Stimulated activated CD8-positive, alpha-beta memory T cell treated with anti-CD3 and anti-CD28 coated beads, Interleukin-15, amount 100 ng/mL, for 48 hours (primary cell): ENCODE data around the gene SUCLG2.
A peak's percentile ranks its signal among the peaks of the same experiment; 100 is the strongest.

ENCODE experiments used
- DNase-seq, 2 donors: peaks; one replicate each; pipeline ENCODE4 v3.0.0-alpha.2; 2020; ENCODE audit warnings: low read depth in 2 of 2

The SUCLG2 gene, protein sequence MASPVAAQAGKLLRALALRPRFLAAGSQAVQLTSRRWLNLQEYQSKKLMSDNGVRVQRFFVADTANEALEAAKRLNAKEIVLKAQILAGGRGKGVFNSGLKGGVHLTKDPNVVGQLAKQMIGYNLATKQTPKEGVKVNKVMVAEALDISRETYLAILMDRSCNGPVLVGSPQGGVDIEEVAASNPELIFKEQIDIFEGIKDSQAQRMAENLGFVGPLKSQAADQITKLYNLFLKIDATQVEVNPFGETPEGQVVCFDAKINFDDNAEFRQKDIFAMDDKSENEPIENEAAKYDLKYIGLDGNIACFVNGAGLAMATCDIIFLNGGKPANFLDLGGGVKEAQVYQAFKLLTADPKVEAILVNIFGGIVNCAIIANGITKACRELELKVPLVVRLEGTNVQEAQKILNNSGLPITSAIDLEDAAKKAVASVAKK

DNA sequence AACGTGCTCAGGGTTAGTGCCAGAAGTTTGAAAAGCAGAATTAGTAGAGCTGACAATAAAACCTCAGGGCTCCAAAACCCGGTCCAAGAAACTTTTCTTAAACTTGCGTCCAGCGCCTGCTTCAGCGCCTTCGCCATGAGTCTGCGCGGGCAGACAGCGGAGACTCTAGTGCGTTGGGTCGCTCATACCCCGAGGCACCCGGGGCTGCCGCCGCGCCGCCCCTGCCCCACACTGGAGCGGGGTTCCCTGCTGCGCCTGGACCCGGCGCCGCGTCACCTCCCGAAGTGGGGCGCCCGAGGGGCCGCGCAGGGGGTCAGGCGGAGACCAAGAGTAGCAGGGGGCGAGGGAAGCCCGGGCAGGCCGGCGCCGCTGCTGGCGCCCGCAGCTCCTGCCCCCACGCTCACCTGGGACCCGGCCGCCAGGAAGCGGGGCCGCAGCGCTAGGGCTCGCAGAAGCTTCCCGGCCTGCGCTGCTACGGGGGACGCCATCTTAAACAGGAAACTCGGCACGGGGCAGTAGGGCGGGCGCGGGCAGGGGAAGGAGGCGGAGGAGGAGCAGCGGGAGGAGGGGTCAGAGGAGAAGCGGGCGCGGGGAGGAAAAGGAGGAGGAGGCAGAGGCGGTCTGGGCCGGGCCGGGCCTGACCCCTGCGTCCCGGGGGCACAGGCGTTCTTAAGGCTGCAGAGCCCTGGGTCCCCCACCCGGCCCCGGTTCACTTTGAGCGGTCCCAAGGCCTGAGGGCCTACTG, at the start of gene SUCLG2:
Gene SUCLG2, minus strand, starts transcription at position 514 of the 745 bp plus-strand sequence. Its CDS starts 26 bp downstream, at position 488.
- DNase-seq: peak; percentile 68 to 69

GRCh38 chr3:67700596-67700995, 46.2 kb upstream of the SUCLG2 start:
- DNase-seq: no peak

DNA sequence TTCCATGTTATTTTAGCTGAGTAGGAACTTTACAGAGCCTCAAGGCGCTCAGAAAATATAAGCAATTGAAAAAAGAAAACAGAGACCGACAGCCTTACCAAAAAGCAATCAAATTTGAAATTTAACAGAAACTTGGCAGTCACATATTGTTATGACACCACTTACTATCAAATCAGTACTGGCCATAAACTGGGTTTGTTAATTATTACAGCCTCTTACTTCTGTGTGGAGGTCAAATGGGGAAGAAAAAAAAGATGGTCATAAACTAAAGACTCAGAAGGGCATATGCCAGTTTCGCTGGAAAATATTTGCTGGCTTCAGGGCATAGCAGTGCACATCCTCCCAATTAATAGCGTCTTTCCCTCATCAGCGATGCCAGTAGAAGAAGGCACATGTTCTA, 45.5 kb upstream of the SUCLG2 start:
- DNase-seq: no peak

DNA sequence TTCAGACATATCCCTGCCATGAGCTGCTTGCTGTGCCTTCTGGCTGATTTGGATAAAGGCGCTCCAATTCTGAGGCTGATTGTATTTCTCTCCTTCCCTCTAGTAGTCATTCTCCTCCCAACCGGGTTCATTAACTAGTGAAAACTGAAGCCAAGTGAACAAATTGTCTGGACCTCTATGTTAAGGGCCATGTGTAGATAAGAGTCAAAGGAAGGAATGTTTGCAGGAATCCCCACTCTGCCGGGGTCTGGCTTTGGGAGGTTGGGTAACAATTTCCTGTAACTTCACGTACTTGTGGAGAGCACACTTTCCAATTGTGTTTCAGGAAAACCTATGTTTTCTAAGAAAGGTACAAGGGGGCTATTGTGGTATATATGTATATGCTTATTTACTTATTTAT, 38.2 kb upstream of the SUCLG2 start:
- no peak for DNase-seq

GRCh38 chr3:67691926-67692325, 37.5 kb upstream of the SUCLG2 start:
- DNase-seq: no peak

- DNase-seq: no peak
Measured at GRCh38 chr3:67691207-67691606, 36.8 kb upstream of the SUCLG2 start.

DNA sequence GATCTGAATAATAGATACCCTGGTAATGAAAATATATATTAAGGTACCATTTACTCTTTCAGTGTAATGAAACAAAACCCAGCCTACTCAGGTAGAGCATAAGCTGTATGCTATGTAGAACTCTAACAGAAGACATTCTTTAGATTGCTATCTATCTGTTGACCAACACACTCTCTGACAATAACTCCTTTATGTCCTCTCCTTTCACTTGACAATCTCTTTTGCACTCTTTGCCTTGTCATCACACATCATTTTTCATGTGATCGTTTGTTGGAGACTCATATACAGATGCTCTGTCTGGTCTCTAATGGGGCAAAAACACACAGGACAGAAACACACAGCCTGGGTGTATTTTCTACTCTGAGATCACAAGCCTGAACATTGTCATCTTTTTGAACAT, 35.4 kb upstream of the SUCLG2 start:
- DNase-seq: no peak

- no peak for DNase-seq
Measured at GRCh38 chr3:67688231-67688630, 33.8 kb upstream of the SUCLG2 start.

GRCh38 chr3:67686069-67686468, 31.7 kb upstream of the SUCLG2 start:
- DNase-seq: no peak

DNA sequence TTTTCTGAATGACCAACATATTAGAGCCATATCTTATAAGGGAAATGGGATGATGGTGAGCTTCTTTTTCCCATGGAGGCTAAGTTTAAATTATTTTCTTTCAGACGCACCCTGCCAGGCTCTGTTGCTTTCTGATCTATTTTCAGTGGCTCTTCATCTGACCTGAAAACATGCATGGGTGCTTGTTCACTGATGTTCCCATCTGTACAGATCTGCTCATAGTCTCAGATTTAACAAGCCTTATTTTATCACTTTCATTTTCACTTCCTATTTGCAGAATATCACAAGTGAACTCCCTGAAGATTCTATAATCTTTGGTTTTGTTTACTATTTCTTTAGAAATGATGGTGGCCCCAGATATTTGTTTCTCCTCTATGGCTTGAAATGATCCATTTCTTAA, 31.1 kb upstream of the SUCLG2 start:
- DNase-seq: no peak

GRCh38 chr3:67684211-67684610, 29.8 kb upstream of the SUCLG2 start:
- no peak for DNase-seq

- DNase-seq: no peak
Measured at GRCh38 chr3:67683522-67683921, 29.1 kb upstream of the SUCLG2 start.

GRCh38 chr3:67678665-67679064, 24.3 kb upstream of the SUCLG2 start:
- no peak for DNase-seq

GRCh38 chr3:67674055-67674454, 19.6 kb upstream of the SUCLG2 start:
- DNase-seq: no peak

- no peak for DNase-seq
Measured at GRCh38 chr3:67662733-67663132, 8.3 kb upstream of the SUCLG2 start.

DNA sequence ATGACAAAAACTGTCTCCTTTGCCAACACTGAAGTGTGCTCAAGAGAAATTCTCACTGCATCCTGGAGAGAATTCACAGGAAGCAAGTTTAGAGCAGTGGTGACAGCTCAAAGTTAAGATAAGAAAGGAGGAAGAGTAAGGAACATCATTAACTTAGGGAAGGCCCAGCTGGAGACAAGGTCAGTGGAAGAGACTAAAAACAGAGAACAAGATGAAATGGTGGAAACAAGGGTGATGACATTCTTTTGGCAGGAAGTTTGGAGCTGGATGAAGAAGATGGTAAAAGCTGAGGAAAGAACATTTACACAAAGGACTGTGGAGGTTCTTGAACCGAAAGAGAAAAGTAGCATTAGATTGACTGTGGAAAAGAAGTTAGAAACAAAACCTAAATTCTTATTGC, 6.7 kb upstream of the SUCLG2 start:
- no peak for DNase-seq

- DNase-seq: no peak
Measured at GRCh38 chr3:67657192-67657591, 2.8 kb upstream of the SUCLG2 start.

GRCh38 chr3:67656614-67657013, 2.2 kb upstream of the SUCLG2 start:
- DNase-seq: no peak

DNA sequence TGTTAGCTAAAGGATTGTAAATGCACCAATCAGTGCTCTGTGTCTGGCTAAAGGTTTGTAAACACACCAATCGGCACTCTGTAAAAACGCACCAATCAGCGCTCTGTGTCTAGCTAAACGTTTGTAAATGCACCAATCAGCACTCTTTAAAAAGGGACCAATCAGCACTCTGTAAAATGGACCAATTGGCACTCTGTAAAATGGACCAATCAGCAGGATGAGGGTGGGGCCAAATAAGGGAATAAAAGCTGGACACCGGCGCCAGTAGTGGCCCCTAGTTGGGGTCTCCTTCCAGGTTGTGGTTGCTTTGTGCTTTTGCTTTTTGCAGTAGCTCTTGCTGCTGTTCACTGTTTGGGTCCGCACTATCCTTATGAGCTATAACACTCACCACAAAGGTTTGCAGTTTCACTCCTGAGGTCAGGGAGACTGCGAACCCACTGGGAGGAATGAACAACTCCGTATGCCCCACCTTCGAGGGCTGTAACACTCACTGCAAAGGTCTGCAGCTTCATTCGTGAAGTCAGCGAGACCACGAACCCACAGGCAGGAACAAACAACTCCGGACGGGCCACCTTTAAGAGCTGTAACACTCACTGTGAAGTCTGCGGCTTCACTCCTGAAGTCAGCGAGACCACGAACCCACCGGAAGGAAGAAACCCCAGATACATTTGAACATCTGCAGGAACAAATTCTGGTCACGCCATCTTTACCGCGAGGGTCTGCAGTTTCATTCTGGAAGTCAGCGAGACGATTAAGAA, 1.1 kb upstream of the SUCLG2 start:
- DNase-seq: peak; percentile 80 to 81

GRCh38 chr3:67654844-67655177, 399 bp upstream of the SUCLG2 start:
- no peak for DNase-seq

GRCh38 chr3:67653425-67654098, 850 bp downstream of the SUCLG2 start:
- DNase-seq: no peak

- DNase-seq: no peak
Measured at GRCh38 chr3:67650084-67650483, 4.3 kb downstream of the SUCLG2 start.
